ENCODE results near the gene CRELD2.

Gene CRELD2

GRCh38 chr22:49953027-49953679, 34.7 kb downstream of the CRELD2 start:
- TF ChIP-seq, protein P1, sequence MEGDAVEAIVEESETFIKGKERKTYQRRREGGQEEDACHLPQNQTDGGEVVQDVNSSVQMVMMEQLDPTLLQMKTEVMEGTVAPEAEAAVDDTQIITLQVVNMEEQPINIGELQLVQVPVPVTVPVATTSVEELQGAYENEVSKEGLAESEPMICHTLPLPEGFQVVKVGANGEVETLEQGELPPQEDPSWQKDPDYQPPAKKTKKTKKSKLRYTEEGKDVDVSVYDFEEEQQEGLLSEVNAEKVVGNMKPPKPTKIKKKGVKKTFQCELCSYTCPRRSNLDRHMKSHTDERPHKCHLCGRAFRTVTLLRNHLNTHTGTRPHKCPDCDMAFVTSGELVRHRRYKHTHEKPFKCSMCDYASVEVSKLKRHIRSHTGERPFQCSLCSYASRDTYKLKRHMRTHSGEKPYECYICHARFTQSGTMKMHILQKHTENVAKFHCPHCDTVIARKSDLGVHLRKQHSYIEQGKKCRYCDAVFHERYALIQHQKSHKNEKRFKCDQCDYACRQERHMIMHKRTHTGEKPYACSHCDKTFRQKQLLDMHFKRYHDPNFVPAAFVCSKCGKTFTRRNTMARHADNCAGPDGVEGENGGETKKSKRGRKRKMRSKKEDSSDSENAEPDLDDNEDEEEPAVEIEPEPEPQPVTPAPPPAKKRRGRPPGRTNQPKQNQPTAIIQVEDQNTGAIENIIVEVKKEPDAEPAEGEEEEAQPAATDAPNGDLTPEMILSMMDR (IDR thresholded peaks at IDR 0.05), result no peak
- H3K9me3 ChIP-seq, result no peaks in the 10 kb centered on the region
- H3K4me1 ChIP-seq (ENCODE audit: control insufficient read depth in 1 of 2, insufficient read depth in 1 of 2, low read depth in 1 of 2, low read length in 1 of 2), result peaks cover 41 to 50% of the 10 kb centered on the region in 2 experiments
- peak overlapping the region; percentile 98 for H3K27ac ChIP-seq
- H3K27me3 ChIP-seq, result no peaks in the 10 kb centered on the region
- peak overlapping the region; percentile 37 to 46 for H3K4me3 ChIP-seq (ENCODE audit: low read depth in 1 of 2, low read length in 1 of 2)
- no peaks in the 10 kb centered on the region for H3K36me3 ChIP-seq

DNA sequence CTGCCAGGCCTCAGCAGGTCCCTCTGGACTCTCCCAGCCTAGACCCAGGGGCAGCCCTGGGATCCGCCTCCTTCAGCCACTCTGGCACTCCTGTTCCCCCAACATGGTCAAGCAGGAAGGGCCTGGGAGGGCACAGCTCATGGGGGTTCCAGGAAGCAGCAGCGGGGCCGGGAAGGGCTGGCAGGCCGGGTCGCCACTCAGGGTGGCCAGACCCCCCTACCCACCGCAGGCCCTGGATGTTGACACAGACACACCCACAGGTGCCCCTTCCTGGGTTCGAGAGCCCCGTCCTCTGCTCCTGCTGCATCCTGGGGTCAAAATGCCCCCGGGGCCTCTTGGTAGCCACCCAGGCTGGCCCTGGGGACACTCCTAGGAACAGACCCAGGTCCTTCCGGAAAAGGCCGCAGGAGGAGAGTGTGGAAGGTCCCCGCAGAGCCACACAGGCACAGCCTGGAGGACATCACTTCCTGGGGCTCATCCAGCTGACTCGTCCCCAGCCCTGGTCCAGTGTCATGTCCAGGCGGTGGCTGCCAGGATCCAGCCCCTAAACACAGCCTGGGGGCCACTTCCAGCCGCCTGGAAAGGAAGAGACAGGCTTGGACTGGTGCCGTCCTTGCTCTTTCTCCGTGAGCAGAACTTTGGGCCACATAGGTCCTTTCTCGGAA, 35.4 kb downstream of the CRELD2 start:
- Histone ChIP-seq H3K4me3 (ENCODE audit: low read depth in 1 of 2, low read length in 1 of 2) (peak overlapping the region; percentile 37 to 46), H3K9me3 (no peaks in the 10 kb centered on the region), H3K27me3 (no peaks in the 10 kb centered on the region), H3K4me1 (ENCODE audit: control insufficient read depth in 1 of 2, insufficient read depth in 1 of 2, low read depth in 1 of 2, low read length in 1 of 2) (peaks cover 42 to 55% of the 10 kb centered on the region in 2 experiments), H3K27ac (peak overlapping the region; percentile 98), H3K36me3 (no peaks in the 10 kb centered on the region)
- TF ChIP-seq, protein P1 (IDR thresholded peaks at IDR 0.05), result no peak

DNA sequence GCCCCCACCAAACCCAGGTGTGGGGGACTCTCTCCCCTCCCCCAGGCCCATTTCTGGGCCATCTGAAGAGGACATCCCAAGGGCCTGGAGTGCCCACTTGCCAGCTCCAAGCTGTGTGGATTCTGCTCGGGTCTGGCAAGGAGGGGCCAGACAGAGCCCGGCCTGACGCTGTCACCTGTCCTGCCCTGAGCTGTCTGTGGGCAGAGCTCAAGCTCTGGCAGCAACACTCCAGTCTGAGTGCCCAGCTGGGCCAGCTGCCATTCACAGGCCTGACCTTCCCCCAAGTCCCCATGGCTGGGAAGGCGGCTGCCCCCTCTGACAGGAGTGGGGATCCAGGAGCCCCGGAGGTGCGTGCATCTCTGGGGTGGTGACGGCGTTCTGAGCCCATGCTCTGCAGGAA, 35.9 kb downstream of the CRELD2 start:
- H3K9me3 ChIP-seq, result no peaks in the 10 kb centered on the region
- peak overlapping the region; percentile 37 to 46 for H3K4me3 ChIP-seq (ENCODE audit: low read depth in 1 of 2, low read length in 1 of 2)
- peaks cover 47 to 61% of the 10 kb centered on the region in 2 experiments for H3K4me1 ChIP-seq (ENCODE audit: control insufficient read depth in 1 of 2, insufficient read depth in 1 of 2, low read depth in 1 of 2, low read length in 1 of 2)
- TF ChIP-seq, protein P1 (IDR thresholded peaks at IDR 0.05), result no peak
- H3K27me3 ChIP-seq, result no peaks in the 10 kb centered on the region
- no peaks in the 10 kb centered on the region for H3K36me3 ChIP-seq
- H3K27ac ChIP-seq, result peak overlapping the region; percentile 98

DNA sequence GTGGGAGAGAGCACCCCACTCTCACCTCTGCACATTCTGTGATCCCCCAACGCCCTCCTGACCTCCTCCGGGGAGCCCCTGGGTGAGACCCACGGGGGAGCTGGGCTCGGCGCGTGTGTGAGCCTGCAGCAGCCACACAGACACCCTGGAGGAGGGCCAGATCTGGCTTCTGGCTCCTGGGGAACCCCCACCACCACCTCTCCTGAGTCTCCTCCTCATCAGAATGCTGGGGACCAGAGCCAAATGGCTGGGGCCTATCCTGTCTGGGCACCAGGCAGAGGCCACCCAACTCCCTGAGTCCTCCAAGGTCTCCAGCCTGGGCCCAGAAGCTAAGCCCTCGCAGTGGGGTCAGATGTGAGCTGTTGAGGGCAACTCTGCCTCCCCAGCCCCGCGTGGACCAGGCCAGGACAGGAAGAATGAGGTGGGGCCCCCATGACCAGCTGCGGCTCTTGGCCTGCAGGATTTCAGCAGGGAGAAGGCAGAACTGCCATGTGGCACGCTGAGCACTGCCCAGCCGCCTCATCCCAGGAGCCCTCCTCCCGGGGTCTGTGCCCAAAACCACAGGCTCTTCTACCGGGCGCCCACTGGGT, 36.7 kb downstream of the CRELD2 start:
- peaks cover 54 to 65% of the 10 kb centered on the region in 2 experiments for H3K4me1 ChIP-seq (ENCODE audit: control insufficient read depth in 1 of 2, insufficient read depth in 1 of 2, low read depth in 1 of 2, low read length in 1 of 2)
- no peaks in the 10 kb centered on the region for H3K9me3 ChIP-seq
- peak overlapping the region; percentile 98 for H3K27ac ChIP-seq
- TF ChIP-seq, protein P1 (IDR thresholded peaks at IDR 0.05), result no peak
- no peaks in the 10 kb centered on the region for H3K27me3 ChIP-seq
- no peaks in the 10 kb centered on the region for H3K36me3 ChIP-seq
- H3K4me3 ChIP-seq (ENCODE audit: low read depth in 1 of 2, low read length in 1 of 2), result no peak overlapping the region

GRCh38 chr22:49955581-49956417, 37.4 kb downstream of the CRELD2 start:
- H3K27me3 ChIP-seq, result no peaks in the 10 kb centered on the region
- peaks cover 52 to 61% of the 10 kb centered on the region in 2 experiments for H3K4me1 ChIP-seq (ENCODE audit: control insufficient read depth in 1 of 2, insufficient read depth in 1 of 2, low read depth in 1 of 2, low read length in 1 of 2)
- H3K9me3 ChIP-seq, result no peaks in the 10 kb centered on the region
- H3K27ac ChIP-seq, result no peak overlapping the region
- H3K36me3 ChIP-seq, result no peaks in the 10 kb centered on the region
- TF ChIP-seq, protein P1 (IDR thresholded peaks at IDR 0.05), result no peak
- H3K4me3 ChIP-seq (ENCODE audit: low read depth in 1 of 2, low read length in 1 of 2), result no peak overlapping the region
